ENCODE results near the gene MYO5A.
A peak's percentile ranks its signal among the peaks of the same experiment; 100 is the strongest.
"Not testable (repeated sequence)": the region's sequence is repeated elsewhere in the genome, so short reads cannot be mapped to it uniquely, and the experiment has no call there.

Gene MYO5A

GRCh38 chr15:52288051-52288942 lies 240.4 kb downstream of the MYO5A start:
- H3K4me3 ChIP-seq (ENCODE audit: low read length), result peak overlapping the region; percentile 15
- peak; percentile 97 for DNase-seq (ENCODE audit: low read depth)
- no peak for TF ChIP-seq CTCF (IDR thresholded peaks at IDR 0.05; ENCODE audit: insufficient read depth, low read depth, low read length, missing control alignments)

DNA sequence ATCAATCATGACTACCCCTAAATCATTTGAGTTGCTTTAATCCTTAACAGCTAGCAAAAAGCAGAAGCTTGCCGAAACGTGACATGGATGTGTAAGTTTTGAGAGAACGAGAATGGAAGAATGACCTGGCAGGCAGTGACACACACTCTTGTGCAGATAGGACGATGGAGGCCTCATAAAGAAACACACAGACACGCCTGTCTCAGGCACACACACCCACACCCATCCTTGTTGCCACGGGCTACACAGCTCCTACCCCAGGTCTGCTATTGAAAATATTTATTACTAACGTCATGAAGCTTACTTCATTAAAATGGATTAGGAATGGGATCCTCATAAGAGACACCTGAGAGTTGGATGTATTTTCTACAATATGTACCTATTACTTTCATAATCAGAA lies 241.6 kb downstream of the MYO5A start:
- H3K4me3 ChIP-seq (ENCODE audit: low read length), result no peak overlapping the region
- TF ChIP-seq CTCF (IDR thresholded peaks at IDR 0.05; ENCODE audit: insufficient read depth, low read depth, low read length, missing control alignments), result no peak
- DNase-seq (ENCODE audit: low read depth), result peak; percentile 79

GRCh38 chr15:52285941-52286340 lies 242.7 kb downstream of the MYO5A start:
- not testable (repeated sequence) for H3K4me3 ChIP-seq (ENCODE audit: low read length); DNase-seq (ENCODE audit: low read depth)

DNA sequence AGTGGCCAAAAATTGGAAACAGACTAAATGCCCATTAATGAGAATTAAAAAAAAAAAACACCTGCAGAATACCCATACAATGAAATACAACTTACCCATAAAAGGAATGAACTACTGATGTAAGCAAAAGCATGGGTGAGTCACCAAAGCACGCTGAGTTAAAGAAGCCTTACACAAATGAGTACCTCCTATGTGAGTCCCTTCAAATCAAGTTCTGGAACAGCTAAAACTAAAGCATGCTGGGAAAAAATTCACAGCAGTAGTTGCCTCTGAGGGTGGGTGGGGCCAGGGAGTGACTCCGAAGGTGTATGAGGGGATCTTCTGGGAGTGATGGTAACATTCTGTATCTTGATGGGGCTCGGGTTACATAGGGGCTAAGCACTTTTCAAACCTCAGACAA lies 244.5 kb downstream of the MYO5A start:
- H3K4me3 ChIP-seq (ENCODE audit: low read length), result no peak overlapping the region
- TF ChIP-seq CTCF (IDR thresholded peaks at IDR 0.05; ENCODE audit: insufficient read depth, low read depth, low read length, missing control alignments), result no peak
- peak; percentile 85 for DNase-seq (ENCODE audit: low read depth)

GRCh38 chr15:52283281-52283680 lies 245.4 kb downstream of the MYO5A start:
- no peak for TF ChIP-seq CTCF (IDR thresholded peaks at IDR 0.05; ENCODE audit: insufficient read depth, low read depth, low read length, missing control alignments)
- no peak overlapping the region for H3K4me3 ChIP-seq (ENCODE audit: low read length)
- no peak for DNase-seq (ENCODE audit: low read depth)

- TF ChIP-seq CTCF (IDR thresholded peaks at IDR 0.05; ENCODE audit: insufficient read depth, low read depth, low read length, missing control alignments), result no peak
- no peak overlapping the region for H3K4me3 ChIP-seq (ENCODE audit: low read length)
- no peak for DNase-seq (ENCODE audit: low read depth)
Observed at GRCh38 chr15:52282418-52282817, 246.3 kb downstream of the MYO5A start.

DNA sequence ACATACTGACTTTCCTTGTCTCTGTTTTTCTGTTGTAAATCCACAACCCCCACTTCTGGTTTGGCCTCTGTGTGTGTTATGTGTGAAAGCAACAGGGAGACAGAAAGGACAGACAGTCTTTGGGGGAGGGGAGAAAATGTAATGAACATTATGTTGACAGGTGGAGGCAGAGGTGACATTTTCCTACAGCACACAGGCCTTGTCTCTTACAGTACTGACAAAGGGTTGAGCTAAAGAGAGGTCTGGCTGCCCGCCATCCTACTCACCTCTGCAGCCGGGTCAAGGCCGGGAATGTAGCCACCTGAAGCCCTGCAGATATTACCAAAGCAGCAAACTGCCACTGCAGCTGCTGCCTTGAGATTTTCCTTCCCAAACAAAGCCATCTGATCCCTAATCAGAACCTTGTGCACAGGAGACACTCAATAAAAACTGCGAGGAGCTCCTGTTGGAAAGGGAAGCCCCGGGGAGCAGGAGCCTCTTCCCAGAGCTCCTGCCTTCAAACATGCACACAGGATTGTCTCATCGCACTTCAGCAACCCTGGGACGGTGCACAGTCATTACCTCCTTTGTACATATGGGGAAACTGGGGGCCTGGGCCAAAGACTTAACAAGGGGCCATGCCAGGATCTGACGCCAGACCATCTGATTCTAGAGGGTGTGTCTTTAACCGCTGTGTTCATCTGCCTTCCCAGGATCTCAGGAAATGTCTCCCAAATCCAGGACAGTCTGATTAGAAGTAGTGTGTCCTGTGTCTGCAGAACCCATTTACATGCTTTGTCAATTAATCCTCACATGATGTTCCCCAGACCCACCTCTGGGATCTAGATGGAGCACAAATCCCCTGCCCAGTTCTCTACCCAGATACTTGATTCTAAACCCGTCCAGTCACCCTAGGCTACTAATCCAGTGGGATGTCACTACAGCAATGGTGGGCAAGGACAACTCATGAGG lies 247.3 kb downstream of the MYO5A start:
- no peak for DNase-seq (ENCODE audit: low read depth)
- no peak for TF ChIP-seq CTCF (IDR thresholded peaks at IDR 0.05; ENCODE audit: insufficient read depth, low read depth, low read length, missing control alignments)
- H3K4me3 ChIP-seq (ENCODE audit: low read length), result no peak overlapping the region
